Neutrophil (primary cell): ENCODE results near the gene RAPGEF6.
"Not testable (repeated sequence)": the region's sequence is repeated elsewhere in the genome, so short reads cannot be mapped to it uniquely, and the experiment has no call there.

Experiments used
- H3K27ac ChIP-seq: fragments of 200-600 bp; sonication (generic); 2 replicates; pipeline ENCODE4 v1.5.1; 2016; ENCODE audit warnings: mild to moderate bottlenecking, moderate library complexity
- H3K27me3 ChIP-seq: fragments of 200-600 bp; sonication (generic); 2 replicates; pipeline ENCODE4 v1.6.0; 2016; ENCODE audit warnings: mild to moderate bottlenecking
- H3K36me3 ChIP-seq: fragments of 200-600 bp; sonication (generic); 2 replicates; pipeline ENCODE4 v1.5.1; 2017
- H3K4me1 ChIP-seq, 2 experiments: fragments of 200-600 bp in 1 of 2; sonication (generic) in 1 of 2; 1 replicate in 1 of 2; 2 replicates in 1 of 2; pipeline versions ENCODE4 v1.5.1 to v1.6.1; 2013 to 2016; ENCODE audit warnings: low read depth in 1 of 2, low read length in 1 of 2, mild to moderate bottlenecking in 1 of 2, moderate library complexity in 1 of 2; ENCODE audit not compliant: control insufficient read depth in 1 of 2, insufficient read depth in 1 of 2
- H3K4me3 ChIP-seq, 2 experiments: fragments of 200-600 bp in 1 of 2; sonication (generic) in 1 of 2; 1 replicate in 1 of 2; 2 replicates in 1 of 2; pipeline ENCODE4 v1.5.1; 2013 to 2016; ENCODE audit warnings: low read depth in 1 of 2, low read length in 1 of 2, mild to moderate bottlenecking in 1 of 2, moderate library complexity in 1 of 2
- H3K9me3 ChIP-seq: fragments of 200-600 bp; sonication (generic); 2 replicates; pipeline ENCODE4 v1.5.1; 2016
- CTCF ChIP-seq: fragments of 200-600 bp; sonication (generic); IDR thresholded peaks from 2 replicates; pipeline ENCODE4 v1.5.1; 2016; ENCODE audit warnings: antibody characterized with exemption

RAPGEF6 gene

GRCh38 chr5:131607903-131608540, 27.0 kb downstream of the RAPGEF6 start:
- no peak for TF ChIP-seq CTCF
- H3K27ac ChIP-seq = peak overlapping the region; percentile 12
- peaks cover under 1% of the 10 kb centered on the region for H3K36me3 ChIP-seq
- H3K27me3 ChIP-seq = no peaks in the 10 kb centered on the region
- H3K4me3 ChIP-seq = no peak overlapping the region
- H3K4me1 ChIP-seq = peaks cover 0 to 14% of the 10 kb centered on the region in 2 experiments
- H3K9me3 ChIP-seq = no peaks in the 10 kb centered on the region

GRCh38 chr5:131607418-131607817, 27.6 kb downstream of the RAPGEF6 start:
- peak overlapping the region; percentile 14 for H3K27ac ChIP-seq
- no peaks in the 10 kb centered on the region for H3K9me3 ChIP-seq
- peaks cover 6% of the 10 kb centered on the region for H3K36me3 ChIP-seq
- no peak for TF ChIP-seq CTCF
- no peak overlapping the region for H3K4me3 ChIP-seq
- H3K4me1 ChIP-seq = peaks cover 0 to 13% of the 10 kb centered on the region in 2 experiments
- no peaks in the 10 kb centered on the region for H3K27me3 ChIP-seq

GRCh38 chr5:131605086-131605485, 29.9 kb downstream of the RAPGEF6 start:
- Histone ChIP-seq H3K36me3 (peaks cover 13% of the 10 kb centered on the region), H3K4me1 (peaks cover 0 to 13% of the 10 kb centered on the region in 2 experiments), H3K27ac (no peak overlapping the region), H3K9me3 (no peaks in the 10 kb centered on the region), H3K4me3 (no peak overlapping the region), H3K27me3 (no peaks in the 10 kb centered on the region)
- no peak for TF ChIP-seq CTCF

- Histone ChIP-seq H3K4me3 (no peak overlapping the region), H3K27me3 (no peaks in the 10 kb centered on the region), H3K27ac (no peak overlapping the region), H3K9me3 (no peaks in the 10 kb centered on the region), H3K36me3 (peaks cover 15% of the 10 kb centered on the region), H3K4me1 (peaks cover 0 to 11% of the 10 kb centered on the region in 2 experiments)
- no peak for TF ChIP-seq CTCF
Observed at GRCh38 chr5:131595088-131596033, 39.7 kb downstream of the RAPGEF6 start.

GRCh38 chr5:131593921-131594320, 41.1 kb downstream of the RAPGEF6 start:
- no peak for TF ChIP-seq CTCF
- Histone ChIP-seq H3K27ac (peak overlapping the region; percentile 63), H3K9me3 (no peaks in the 10 kb centered on the region), H3K36me3 (peaks cover 3% of the 10 kb centered on the region), H3K4me1 (peaks cover 0 to 17% of the 10 kb centered on the region in 2 experiments), H3K27me3 (no peaks in the 10 kb centered on the region), H3K4me3 (no peak overlapping the region)

- H3K27ac ChIP-seq = peak overlapping the region; percentile 63
- not testable (repeated sequence) for H3K9me3 ChIP-seq, H3K4me3 ChIP-seq, H3K36me3 ChIP-seq, H3K27me3 ChIP-seq
- H3K4me1 ChIP-seq = peaks cover 0 to 17% of the 10 kb centered on the region in 2 experiments
Observed at GRCh38 chr5:131593436-131593835, 41.6 kb downstream of the RAPGEF6 start.
